Sigmoid colon (tissue), 7 donors: ENCODE measurements around the gene PRRX1. TPM values are rescaled to one million over a fixed set of nuclear protein-coding genes. Genes with fewer than 3 reads are reported as not detected.

Experiments
- DNase-seq: peaks from one replicate; pipeline ENCODE4 v3.0.0-alpha.2; 2019
- H3K27ac ChIP-seq, 4 donors: fragments of 200-600 bp; sonication (generic); one replicate each; pipeline ENCODE4 v1.5.1; 2016 to 2019; ENCODE audit warnings: mild to moderate bottlenecking in 1 of 4
- H3K27me3 ChIP-seq, 3 donors: fragments of 200-600 bp; sonication (generic); one replicate each; pipeline ENCODE4 v1.5.1; 2019; ENCODE audit warnings: mild to moderate bottlenecking in 1 of 3
- H3K36me3 ChIP-seq, 4 donors: fragments of 200-600 bp; sonication (generic); one replicate each; pipeline ENCODE4 v1.5.1; 2016 to 2019
- H3K4me1 ChIP-seq, 4 donors: fragments of 200-600 bp; sonication (generic); one replicate each; pipeline ENCODE4 v1.5.1; 2017 to 2019
- H3K4me3 ChIP-seq, 4 donors: fragments of 200-600 bp; sonication (generic); one replicate each; pipeline ENCODE4 v1.5.1; 2017 to 2019; ENCODE audit warnings: mild to moderate bottlenecking in 2 of 4, moderate library complexity in 1 of 4
- H3K9me3 ChIP-seq, 4 donors: fragments of 200-600 bp in 3 of 4; sonication (generic) in 3 of 4; one replicate each; pipeline versions ENCODE4 v1.5.1 to v1.6.1; 2013 to 2019
- EP300 ChIP-seq, 4 donors: sonication (generic); formaldehyde crosslinking; IDR thresholded peaks; one replicate each; pipeline ENCODE4 v1.6.1; 2017; ENCODE audit warnings: antibody characterized with exemption in 4 of 4
- POLR2A ChIP-seq, 2 donors: fragments of 450-650 bp; IDR thresholded peaks; one replicate each; pipeline ENCODE4 v1.6.1; 2016; ENCODE audit warnings: antibody characterized with exemption in 2 of 2, mild to moderate bottlenecking in 2 of 2, moderate library complexity in 2 of 2
- POLR2AphosphoS5 ChIP-seq, 4 donors: sonication (generic); formaldehyde crosslinking; IDR thresholded peaks; one replicate each; pipeline ENCODE4 v1.6.1; 2017; ENCODE audit warnings: antibody characterized with exemption in 4 of 4
- WGBS, 2 donors: extraction: QIAGEN DNeasy Blood & Tissue Kit; methylation state at CpG; one replicate each; pipeline ENCODE4 v1.1.7; 2013; 5-methylcytosine and 5-hydroxymethylcytosine counted together
- intact Hi-C: fragments of 100-400 bp; cut with DNase I; formaldehyde crosslinking; loops from one replicate; pipeline ENCODE4 v1.15.1; 2023
- polyA plus RNA-seq, 3 donors: library from polyadenylated mRNA; stranded (reverse); fragments of 200-250 nt; gene quantifications; one replicate each; pipeline ENCODE4 v1.2.3, GENCODE V29; 2013
- total RNA-seq, 4 donors: library from RNA; depleted of rRNA; stranded (reverse); fragments of >200 nt; gene quantifications; one replicate each; pipeline ENCODE4 v1.1.0, GENCODE V29; 2016
- TF ChIP-seq, protein P1 (sequence below), 4 experiments: fragments of 450-650 bp in 3 of 4; fragments of 200-600 bp in 1 of 4; IDR thresholded peaks; one replicate each; pipeline ENCODE4 v1.5.1; 2016 to 2019; ENCODE audit warnings: antibody characterized with exemption in 4 of 4, mild to moderate bottlenecking in 3 of 4, moderate library complexity in 2 of 4
- donor health status: healthy with polysubstance abuse.
- donor health status: Bipolar disorder and iron deficiency.
- donor health status: healthy.

PRRX1 gene
- total and polyA plus RNA-seq, 7 donors = 0.46 to 16.6 (median 7.9) TPM

DNA sequence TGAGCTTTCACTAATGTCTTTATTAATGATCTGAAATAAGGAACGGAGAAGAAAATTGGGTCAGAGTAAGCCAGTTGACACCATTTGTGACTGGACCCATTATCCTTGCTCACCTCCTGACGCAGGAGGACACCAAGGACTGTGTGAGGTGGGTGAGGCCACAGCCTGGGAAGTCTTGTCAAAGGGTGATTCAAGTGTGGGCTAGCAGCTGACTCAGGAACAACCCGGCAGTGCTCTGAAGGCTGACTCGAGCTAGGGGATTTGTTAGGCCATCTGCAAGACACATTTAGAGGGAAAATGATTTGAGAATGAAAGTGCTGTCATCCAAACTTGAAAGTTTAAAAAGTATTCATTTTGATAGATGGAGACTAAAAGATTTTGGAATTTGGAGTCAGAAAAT, 21.2 kb downstream of the PRRX1 start:
- no peak for DNase-seq
- H3K4me1 ChIP-seq = no peaks in the 10 kb centered on the region
- TF ChIP-seq POLR2AphosphoS5 (IDR thresholded peaks at IDR 0.05) = no peak
- TF ChIP-seq POLR2A (IDR thresholded peaks at IDR 0.05) = no peak
- TF ChIP-seq, protein P1, sequence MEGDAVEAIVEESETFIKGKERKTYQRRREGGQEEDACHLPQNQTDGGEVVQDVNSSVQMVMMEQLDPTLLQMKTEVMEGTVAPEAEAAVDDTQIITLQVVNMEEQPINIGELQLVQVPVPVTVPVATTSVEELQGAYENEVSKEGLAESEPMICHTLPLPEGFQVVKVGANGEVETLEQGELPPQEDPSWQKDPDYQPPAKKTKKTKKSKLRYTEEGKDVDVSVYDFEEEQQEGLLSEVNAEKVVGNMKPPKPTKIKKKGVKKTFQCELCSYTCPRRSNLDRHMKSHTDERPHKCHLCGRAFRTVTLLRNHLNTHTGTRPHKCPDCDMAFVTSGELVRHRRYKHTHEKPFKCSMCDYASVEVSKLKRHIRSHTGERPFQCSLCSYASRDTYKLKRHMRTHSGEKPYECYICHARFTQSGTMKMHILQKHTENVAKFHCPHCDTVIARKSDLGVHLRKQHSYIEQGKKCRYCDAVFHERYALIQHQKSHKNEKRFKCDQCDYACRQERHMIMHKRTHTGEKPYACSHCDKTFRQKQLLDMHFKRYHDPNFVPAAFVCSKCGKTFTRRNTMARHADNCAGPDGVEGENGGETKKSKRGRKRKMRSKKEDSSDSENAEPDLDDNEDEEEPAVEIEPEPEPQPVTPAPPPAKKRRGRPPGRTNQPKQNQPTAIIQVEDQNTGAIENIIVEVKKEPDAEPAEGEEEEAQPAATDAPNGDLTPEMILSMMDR (IDR thresholded peaks at IDR 0.05) = no peak
- TF ChIP-seq EP300 (IDR thresholded peaks at IDR 0.05) = no peak
- H3K4me3 ChIP-seq = no peak overlapping the region
- no peaks in the 10 kb centered on the region for H3K36me3 ChIP-seq
- WGBS, 2 donors = 77 to 87% methylated on average over 4 of the region's 4 CpGs
- no peaks in the 10 kb centered on the region for H3K9me3 ChIP-seq
- intact Hi-C loops = no loop called here
- no peak overlapping the region for H3K27ac ChIP-seq
- no peaks in the 10 kb centered on the region for H3K27me3 ChIP-seq

DNA sequence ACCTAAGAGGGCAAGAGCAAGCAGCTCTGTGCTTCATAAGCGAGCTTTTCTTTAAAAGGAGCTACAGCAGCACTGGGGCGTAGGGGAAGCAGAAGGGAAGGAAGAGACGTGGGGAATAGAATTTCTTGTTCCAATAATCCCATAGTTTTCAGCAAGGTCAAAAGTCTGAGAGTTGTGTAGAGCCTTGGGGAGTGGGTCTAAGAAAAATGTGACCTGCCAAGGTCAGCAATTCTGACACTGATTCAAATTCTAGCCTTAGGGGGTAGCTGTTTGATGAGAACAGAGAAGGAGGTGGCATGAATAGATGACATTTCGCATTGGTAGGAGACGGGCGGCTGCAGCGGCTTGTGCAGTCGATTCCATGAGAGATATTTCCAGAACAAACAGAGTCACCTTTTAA, 22.4 kb downstream of the PRRX1 start:
- no peaks in the 10 kb centered on the region for H3K27me3 ChIP-seq
- TF ChIP-seq EP300 (IDR thresholded peaks at IDR 0.05) = no peak
- TF ChIP-seq, protein P1 (IDR thresholded peaks at IDR 0.05) = no peak
- no peak for TF ChIP-seq POLR2A (IDR thresholded peaks at IDR 0.05)
- TF ChIP-seq POLR2AphosphoS5 (IDR thresholded peaks at IDR 0.05) = no peak
- H3K27ac ChIP-seq = no peak overlapping the region
- intact Hi-C loops = no loop called here
- no peak for DNase-seq
- no peaks in the 10 kb centered on the region for H3K9me3 ChIP-seq
- no peak overlapping the region for H3K4me3 ChIP-seq
- 87 to 94% methylated on average over 8 of the region's 8 CpGs for WGBS, 2 donors
- H3K36me3 ChIP-seq = no peaks in the 10 kb centered on the region
- no peaks in the 10 kb centered on the region for H3K4me1 ChIP-seq

DNA sequence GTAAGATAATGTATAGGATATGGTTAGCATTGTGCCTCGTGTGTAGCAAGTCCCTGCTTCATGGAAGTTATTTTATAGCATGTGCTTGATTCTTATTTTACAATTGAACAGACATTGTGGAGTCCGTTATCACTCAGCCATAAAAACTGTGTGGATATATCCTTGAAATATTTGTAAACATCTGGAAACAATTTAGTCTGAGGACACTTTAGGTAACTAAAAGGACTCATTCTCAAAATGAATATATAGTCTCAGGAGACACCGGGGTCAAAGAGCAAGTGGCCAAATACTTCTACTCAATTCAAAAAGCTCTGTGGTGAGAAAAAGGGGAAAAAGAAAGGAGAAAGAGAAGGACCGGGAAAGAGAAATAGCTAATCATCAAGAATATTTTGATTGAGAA, 23.7 kb downstream of the PRRX1 start:
- Histone ChIP-seq H3K9me3 (no peaks in the 10 kb centered on the region), H3K4me1 (no peaks in the 10 kb centered on the region), H3K4me3 (no peak overlapping the region), H3K36me3 (no peaks in the 10 kb centered on the region), H3K27ac (no peak overlapping the region), H3K27me3 (no peaks in the 10 kb centered on the region)
- no peak for DNase-seq
- intact Hi-C loops = no loop called here
- 62 to 78% methylated on average over 4 of the region's 4 CpGs for WGBS, 2 donors
- TF ChIP-seq POLR2A (IDR thresholded peaks at IDR 0.05) (no peak), EP300 (IDR thresholded peaks at IDR 0.05) (no peak), POLR2AphosphoS5 (IDR thresholded peaks at IDR 0.05) (no peak)
- TF ChIP-seq, protein P1 (IDR thresholded peaks at IDR 0.05) = no peak

DNA sequence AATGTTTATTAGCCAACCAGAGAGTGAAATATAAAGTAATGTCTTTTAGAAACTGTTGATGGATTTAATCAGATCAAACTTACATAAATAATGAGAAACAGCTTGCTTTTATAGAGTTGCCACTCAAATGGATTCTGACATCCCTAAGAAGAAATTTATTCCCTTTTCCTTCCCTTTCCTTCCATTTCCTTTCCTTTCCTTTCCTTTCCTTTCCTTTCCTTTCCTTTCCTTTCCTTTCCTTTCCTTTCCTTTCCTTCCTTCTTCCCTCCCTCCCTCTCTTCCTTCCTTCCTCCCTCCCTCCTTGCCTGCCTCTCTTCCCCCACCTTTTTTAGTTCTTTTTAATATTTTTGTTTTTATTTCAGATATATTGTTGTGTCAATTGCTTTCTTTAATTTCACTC, 27.3 kb downstream of the PRRX1 start:
- no peaks in the 10 kb centered on the region for H3K4me1 ChIP-seq
- H3K27ac ChIP-seq = no peak overlapping the region
- intact Hi-C loops = no loop called here
- H3K9me3 ChIP-seq = no peaks in the 10 kb centered on the region
- DNase-seq = no peak
- TF ChIP-seq, protein P1 (IDR thresholded peaks at IDR 0.05) = no peak
- TF ChIP-seq EP300 (IDR thresholded peaks at IDR 0.05) (no peak), POLR2A (IDR thresholded peaks at IDR 0.05) (no peak), POLR2AphosphoS5 (IDR thresholded peaks at IDR 0.05) (no peak)
- no peaks in the 10 kb centered on the region for H3K36me3 ChIP-seq
- H3K4me3 ChIP-seq = no peak overlapping the region
- no peaks in the 10 kb centered on the region for H3K27me3 ChIP-seq

DNA sequence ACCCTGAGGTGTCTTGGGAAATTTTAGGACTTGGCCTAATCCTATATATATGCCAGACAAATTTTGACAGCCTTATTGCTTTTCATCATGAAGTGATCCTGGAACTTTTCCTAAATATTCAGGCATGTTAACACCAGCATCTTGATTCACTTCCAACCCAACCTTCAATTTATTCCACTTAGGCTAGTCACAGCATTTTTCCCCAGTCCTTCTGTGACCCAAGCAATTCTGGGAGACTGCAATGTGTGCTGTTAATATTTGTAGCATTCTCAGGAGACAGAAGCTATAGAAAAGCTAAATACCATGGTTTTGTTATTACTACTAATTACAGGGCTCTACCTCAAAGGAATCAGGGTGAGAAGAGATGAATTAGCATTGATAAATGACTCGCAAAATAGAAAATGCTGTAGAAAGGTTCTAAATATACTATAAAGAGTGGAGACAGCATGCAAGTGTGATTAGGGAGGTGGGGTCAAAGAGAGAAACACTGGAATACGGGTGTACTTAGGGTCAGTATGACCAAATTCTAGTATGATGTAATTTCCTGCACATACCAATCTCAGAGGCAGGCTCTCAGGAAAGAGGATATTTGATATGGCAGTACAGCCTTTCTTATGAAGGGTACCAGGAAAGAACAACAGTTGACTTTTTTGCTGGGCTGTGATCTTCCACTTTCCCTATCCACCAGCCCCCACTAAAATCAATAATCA, 29.1 kb downstream of the PRRX1 start:
- Histone ChIP-seq H3K27ac (peak overlapping the region in 2 of 4 donors; percentile 19 to 22), H3K9me3 (no peaks in the 10 kb centered on the region), H3K4me3 (no peak overlapping the region), H3K36me3 (no peaks in the 10 kb centered on the region), H3K27me3 (no peaks in the 10 kb centered on the region), H3K4me1 (no peaks in the 10 kb centered on the region)
- WGBS, 2 donors = 60 to 74% methylated on average over 2 of the region's 2 CpGs
- intact Hi-C loops = no loop called here
- DNase-seq = no peak
- TF ChIP-seq POLR2A (IDR thresholded peaks at IDR 0.05) (no peak), EP300 (IDR thresholded peaks at IDR 0.05) (no peak), POLR2AphosphoS5 (IDR thresholded peaks at IDR 0.05) (no peak)
- TF ChIP-seq, protein P1 (IDR thresholded peaks at IDR 0.05) = no peak
